C4-2B (cell line): ENCODE data around the gene MYG1.

Source experiments
- ZFX ChIP-seq: fragments of 450-650 bp; IDR thresholded peaks from 2 replicates; pipeline ENCODE4 v1.6.1; 2017
- TF ChIP-seq, protein P1 (sequence below): fragments of 450-650 bp; conservative IDR thresholded peaks from 2 replicates; pipeline ENCODE4 v1.5.1; 2017; ENCODE audit warnings: mild to moderate bottlenecking

- TF ChIP-seq, protein P1, sequence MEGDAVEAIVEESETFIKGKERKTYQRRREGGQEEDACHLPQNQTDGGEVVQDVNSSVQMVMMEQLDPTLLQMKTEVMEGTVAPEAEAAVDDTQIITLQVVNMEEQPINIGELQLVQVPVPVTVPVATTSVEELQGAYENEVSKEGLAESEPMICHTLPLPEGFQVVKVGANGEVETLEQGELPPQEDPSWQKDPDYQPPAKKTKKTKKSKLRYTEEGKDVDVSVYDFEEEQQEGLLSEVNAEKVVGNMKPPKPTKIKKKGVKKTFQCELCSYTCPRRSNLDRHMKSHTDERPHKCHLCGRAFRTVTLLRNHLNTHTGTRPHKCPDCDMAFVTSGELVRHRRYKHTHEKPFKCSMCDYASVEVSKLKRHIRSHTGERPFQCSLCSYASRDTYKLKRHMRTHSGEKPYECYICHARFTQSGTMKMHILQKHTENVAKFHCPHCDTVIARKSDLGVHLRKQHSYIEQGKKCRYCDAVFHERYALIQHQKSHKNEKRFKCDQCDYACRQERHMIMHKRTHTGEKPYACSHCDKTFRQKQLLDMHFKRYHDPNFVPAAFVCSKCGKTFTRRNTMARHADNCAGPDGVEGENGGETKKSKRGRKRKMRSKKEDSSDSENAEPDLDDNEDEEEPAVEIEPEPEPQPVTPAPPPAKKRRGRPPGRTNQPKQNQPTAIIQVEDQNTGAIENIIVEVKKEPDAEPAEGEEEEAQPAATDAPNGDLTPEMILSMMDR, result no peak
- no peak for TF ChIP-seq ZFX
Measured at GRCh38 chr12:53254816-53255545, 44.5 kb upstream of the MYG1 start.
